PC-9 (cell line): ENCODE data around the gene ANKRD30A.

Experiments used
- CTCF ChIP-seq: fragments of 200-600 bp; sonication (generic); conservative IDR thresholded peaks from 2 replicates; pipeline ENCODE4 v1.6.1; 2017; ENCODE audit warnings: mixed run types, antibody characterized with exemption, mild to moderate bottlenecking, moderate library complexity
- EZH2 ChIP-seq: fragments of 200-600 bp; sonication (generic); IDR thresholded peaks from 2 replicates; pipeline ENCODE4 v1.8.0; 2017; ENCODE audit warnings: antibody characterized with exemption, low read depth

DNA sequence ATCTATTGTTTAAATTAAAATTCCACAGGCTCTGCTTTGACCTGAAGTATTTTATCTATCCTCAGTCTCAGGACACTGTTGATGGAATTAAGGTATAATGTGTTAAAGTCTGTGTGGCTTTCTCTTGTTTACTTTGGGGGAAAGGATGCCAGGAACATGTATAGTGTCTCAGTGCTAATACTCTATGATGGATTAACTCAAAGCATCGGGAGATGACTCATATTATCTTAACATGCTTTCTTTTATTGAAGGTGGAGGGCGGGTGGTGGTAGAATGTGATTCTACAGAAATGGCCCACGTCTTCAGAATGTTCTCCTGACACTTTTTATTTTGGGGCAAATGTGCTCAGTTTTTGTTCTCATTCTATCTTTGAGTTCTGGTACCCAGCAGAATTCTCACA lies 189.0 kb downstream of the ANKRD30A start:
- TF ChIP-seq CTCF (no peak), EZH2 (no peak)
